ENCODE results near the gene TRNP1.

Gene TRNP1

GRCh38 chr1:27003745-27004470, 10.4 kb downstream of the TRNP1 start:
- DNase-seq: no peak

- DNase-seq: no peak
Measured at GRCh38 chr1:27004471-27005165, 11.1 kb downstream of the TRNP1 start.

- no peak for DNase-seq
Measured at GRCh38 chr1:27005166-27005530, 11.7 kb downstream of the TRNP1 start.

- DNase-seq: no peak
Measured at GRCh38 chr1:27005648-27006496, 12.4 kb downstream of the TRNP1 start.

- no peak for DNase-seq
Measured at GRCh38 chr1:27006683-27007082, 13.2 kb downstream of the TRNP1 start.

- no peak for DNase-seq
Measured at GRCh38 chr1:27007909-27008582, 14.6 kb downstream of the TRNP1 start.

- no peak for DNase-seq
Measured at GRCh38 chr1:27009601-27010197, 16.2 kb downstream of the TRNP1 start.

DNA sequence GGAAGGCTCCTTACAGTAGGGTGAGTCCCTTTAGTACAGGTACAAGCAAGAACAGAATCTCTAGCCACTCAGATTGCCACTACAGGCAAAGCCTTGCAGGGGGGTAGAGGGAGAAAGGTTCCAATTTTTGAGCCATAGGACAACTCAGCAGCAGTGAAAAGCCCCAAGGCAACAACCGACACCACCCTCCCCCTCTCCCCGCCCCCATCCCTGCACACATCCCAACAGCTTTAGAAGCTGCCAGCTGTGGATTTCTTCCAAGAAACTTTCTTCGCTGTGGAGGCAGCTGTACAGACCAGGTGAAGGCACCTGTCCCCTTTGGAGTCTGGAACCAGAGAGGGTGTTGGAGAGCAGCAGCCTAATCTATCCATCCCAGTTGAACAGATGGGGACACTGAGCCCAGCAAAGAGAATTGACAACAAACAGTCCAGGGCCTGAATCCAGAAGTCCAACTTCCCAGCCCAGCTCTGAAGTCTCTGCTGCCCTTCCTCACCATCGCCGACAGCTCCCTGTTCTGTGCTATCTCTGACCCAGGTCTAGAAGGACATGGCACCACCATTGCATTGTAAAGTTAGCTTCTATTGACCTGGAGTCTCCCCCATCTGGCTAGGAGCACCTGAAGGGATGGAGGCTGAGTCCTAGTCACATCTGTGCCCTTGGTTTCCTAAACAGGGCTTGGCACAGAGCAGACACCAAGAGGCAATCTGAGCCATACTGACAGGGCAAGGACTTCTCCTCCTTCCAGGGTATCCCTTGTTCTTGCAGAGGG, 16.9 kb downstream of the TRNP1 start:
- DNase-seq: no peak

DNA sequence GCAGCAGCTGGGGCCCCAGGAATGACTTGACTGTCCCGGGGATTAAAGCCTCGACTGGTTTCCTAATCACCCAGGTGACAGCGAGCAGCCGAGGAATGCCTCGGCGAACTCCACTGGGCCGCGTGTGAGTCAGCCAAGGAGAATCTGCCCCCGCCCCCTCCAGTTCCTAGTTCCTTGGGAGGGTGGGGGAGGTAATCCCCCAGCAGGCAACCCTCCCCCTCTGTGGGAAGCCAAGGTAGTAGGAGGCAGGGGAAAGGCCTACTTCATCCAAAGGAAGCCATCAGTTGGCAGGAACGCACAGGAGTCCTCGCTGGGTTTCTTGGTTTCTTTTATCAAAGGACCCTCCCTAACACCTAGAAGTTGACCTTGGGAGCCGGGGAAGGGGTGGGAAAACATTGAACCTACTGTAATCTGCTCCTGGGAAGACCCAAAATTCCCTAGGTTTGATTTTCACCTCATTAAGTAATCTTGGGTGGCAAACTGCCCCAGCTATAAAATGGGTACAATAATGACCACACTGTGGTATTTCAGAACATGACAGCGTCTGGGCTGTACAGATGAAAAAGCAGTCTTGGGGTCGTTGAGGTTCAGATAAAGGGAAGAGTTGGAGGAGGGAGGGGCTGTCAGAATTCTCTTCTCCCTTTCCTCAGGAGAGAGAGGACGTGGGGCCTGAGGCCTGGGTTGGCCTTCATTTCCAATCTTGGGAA, 17.7 kb downstream of the TRNP1 start:
- no peak for DNase-seq

- DNase-seq: no peak
Measured at GRCh38 chr1:27011976-27012563, 18.6 kb downstream of the TRNP1 start.

DNA sequence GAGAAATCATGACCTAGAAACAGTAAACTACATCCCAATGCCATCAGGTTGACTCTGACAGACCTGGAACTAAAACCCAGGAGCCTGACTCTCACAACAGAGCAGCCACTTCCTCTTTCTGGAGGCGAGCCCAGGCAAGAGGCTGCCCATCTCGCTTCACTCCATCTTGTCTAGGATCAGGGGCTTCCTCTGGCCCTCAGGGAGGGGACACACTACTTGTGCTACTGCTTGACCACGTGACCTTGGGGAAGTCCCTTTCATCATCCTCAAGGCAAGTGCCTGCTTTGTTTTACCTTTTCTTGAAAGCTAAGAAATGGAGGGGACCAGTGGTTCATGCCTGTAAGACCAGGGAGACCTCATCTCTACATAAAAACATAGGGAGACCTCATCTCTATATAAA, 21.8 kb downstream of the TRNP1 start:
- DNase-seq: no peak

GRCh38 chr1:27016376-27016775, 22.9 kb downstream of the TRNP1 start:
- DNase-seq: no peak

GRCh38 chr1:27017207-27017606, 23.7 kb downstream of the TRNP1 start:
- no peak for DNase-seq

GRCh38 chr1:27018316-27018715, 24.8 kb downstream of the TRNP1 start:
- no peak for DNase-seq

DNA sequence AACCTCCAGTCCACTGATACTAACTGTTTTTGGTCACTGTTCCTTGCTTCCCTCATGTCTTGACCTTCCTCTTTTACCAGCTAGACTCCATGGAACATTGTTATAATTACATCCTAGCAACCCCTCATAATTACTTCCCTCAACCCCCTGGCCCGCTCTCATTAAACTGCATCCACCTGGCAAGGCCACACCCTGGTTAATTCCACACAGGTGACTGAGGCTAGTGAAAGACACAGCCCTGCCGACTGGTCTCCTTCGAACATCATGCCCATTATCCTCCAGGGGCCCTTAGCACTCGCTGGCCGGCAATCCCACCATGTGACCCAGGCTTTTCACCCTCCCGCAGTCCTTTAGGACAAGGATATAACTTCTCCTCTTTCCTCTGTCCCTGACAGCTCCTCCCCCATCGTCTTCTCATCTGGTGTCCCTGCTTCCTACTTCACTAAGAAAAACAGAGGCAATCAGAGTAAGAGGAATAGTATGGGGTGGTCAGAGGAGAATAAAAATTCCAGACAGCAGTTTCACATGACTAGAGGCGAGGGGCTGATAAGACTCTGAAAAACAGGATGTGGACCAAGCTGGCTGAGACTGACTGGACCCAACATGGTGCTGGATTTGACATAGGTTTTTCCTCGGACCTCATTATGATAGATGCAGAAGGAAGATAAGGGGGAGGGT, 28.0 kb downstream of the TRNP1 start:
- no peak for DNase-seq

DNA sequence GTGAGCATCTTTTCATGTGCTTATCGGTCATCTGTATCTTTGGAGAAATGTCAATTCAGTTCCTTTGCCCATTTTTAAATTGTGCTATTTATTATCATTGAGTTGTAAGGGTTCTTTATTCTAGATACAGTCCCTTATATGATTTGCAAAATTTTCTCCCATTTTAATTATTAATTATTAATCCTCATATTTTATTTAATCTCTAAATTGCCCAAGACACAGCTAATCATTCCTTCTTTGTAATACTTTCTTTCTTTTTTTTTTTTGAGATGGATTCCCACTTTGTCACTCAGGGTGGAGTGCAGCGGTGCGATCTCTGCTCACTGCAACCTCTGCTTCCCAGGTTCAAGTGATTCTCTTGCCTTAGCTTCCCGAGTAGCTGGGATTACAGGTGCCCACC, 32.2 kb downstream of the TRNP1 start:
- DNase-seq: no peak

DNA sequence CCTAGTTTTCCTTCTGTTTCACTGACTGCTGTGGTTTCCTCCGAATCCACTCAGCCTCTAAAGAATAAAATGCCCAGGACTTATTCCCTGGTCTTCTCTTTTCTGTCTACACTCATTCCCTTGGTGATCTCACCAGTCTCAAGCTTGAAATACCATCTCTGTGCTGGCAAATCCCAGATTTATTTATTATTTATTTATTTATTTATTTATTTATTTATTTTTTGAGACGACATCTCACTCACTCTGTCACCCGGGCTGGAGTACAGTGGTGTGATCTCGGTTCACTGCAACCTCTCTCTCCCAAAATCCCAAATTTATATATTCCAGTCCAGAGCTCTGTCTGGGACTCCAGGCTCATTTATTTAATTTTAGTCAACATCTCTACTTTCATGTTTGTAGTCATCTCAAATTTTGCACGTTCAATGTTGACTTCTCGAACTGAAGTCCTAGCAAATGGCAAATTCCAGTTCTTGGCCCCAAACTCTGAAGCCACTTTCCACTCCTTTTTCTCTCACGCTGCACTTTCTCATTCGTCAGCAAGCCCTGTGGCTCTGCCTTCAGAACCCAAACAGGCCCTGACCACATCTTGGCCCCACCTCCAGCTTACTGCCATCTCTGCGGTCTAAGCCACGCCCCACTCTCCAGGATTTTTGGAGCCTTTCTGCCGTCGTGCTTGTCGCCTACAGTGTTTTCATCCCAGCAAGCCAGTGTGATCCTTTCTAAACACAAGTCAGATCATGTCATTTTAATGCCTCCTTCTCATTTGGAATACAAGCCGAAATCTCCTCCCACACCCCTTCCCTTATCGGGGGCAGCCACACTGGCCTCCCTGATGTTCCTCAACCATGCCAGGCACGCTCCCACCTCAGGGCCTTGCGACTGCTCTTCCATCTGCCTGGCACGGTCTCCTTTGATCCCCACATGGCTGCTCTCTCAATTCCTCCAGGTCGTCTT, 33.4 kb downstream of the TRNP1 start:
- DNase-seq: no peak

DNA sequence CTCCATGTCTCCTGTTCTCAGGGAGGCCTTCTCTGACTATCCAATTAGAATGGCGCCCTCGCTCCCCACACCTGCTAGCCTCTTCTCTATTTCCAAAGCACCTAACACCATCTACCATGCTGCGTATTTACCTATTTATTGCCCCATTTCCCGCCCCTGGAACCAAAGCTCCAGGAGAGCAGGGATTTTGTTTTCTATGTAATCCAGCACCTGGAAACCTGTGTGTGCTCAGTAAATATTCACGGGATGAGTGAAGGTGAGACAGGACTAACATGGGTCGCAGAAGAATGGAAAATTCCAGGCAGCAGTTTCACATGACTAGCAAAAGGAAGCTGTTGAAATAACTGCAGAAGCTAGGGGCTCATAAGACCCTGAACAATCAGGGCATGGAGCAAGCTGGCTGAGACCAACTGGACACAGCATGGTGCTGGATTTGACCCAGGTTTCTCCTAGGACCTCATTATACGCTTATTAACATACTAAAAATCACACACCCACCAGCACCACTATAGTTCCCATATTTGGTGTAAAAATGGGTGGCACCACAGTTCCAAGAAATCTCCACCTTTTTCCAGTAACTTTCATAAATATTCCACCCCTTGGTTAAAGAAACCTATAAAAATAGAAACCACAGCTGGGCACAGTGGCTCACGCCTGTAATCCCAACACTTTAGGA, 34.2 kb downstream of the TRNP1 start:
- no peak for DNase-seq

DNA sequence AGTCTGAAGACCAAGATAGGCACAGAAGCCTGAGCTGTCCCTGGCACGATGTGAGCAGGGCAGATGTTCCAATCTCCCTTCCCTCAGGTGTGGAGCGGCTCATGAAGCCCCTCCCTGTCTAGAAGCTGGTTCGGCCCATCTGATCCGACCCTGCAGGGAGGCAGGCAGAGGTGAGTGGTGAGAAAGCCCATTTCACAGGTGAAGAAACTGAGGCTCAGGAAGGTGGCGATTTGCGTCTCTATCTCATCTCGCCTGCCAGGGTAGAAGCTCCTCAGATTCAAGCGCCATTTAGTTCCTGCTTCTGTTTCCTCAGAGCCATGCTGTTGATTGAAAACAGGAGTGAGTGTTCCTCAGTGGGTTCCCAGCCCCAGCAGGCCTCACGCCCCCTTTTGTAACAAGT, 36.0 kb downstream of the TRNP1 start:
- DNase-seq: no peak
